Activated naive CD4-positive, alpha-beta T cell treated with anti-CD3 and anti-CD28 coated beads, Interleukin-2, amount 50 U/mL, for 72 hours (primary cell): Measurements from ENCODE around the gene BCR. TPM values are rescaled to one million over a fixed set of nuclear protein-coding genes. Genes with fewer than 3 reads are reported as not detected.
"Not testable (repeated sequence)": the region's sequence is repeated elsewhere in the genome, so short reads cannot be mapped to it uniquely, and the experiment has no call there.

Experiments
- ATAC-seq, 2 donors: fragments of 150-1000 bp; cut with Tn5 transposase; 2 replicates each; pipeline ENCODE4 v1.10.0; 2021; ENCODE audit warnings: mild to moderate bottlenecking in 2 of 2, moderate library complexity in 2 of 2
- DNase-seq, 2 donors: peaks; one replicate each; pipeline ENCODE4 v3.0.0; 2021 to 2022; ENCODE audit warnings: low spot score in 2 of 2
- H3K27ac Mint-ChIP-seq, 2 donors: one replicate each; pipeline ENCODE4 v1.8.0; 2022; ENCODE audit warnings: mild to moderate bottlenecking in 2 of 2, mixed read lengths in 2 of 2
- H3K36me3 Mint-ChIP-seq, 2 donors: one replicate each; pipeline ENCODE4 v1.8.0; 2022; ENCODE audit warnings: mixed read lengths in 2 of 2
- H3K9me3 Mint-ChIP-seq, 2 donors: one replicate each; pipeline ENCODE4 v1.8.0; 2022; ENCODE audit warnings: mixed read lengths in 2 of 2
- total RNA-seq, 2 donors: library from RNA; stranded (reverse); gene quantifications; one replicate each; pipeline ENCODE4 v1.2.3, GENCODE V29; 2022

The BCR gene
- total RNA-seq, 2 donors from 2014 or later: 44.9 to 63.7 TPM

DNA sequence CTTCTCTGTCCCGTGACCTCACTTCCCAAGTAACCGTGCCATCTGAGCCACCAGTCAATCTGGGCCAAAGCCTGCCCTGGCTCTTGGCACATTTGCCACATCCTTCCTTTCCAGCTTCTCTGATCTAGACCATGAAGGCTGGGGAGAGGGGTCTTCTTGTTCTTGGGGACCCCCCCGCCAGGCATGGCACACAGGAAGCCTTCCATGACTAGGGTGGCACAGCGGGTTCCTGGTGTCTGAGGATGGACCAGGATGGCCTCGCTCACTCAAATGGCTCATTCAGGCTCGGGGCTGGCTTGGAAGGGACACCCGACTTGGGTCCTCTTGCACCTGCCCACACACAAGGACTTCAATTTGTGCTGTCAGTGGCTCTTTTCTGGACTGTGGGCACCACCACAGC is 121.3 kb downstream of the BCR start:
- Mint-ChIP-seq H3K36me3 (no peaks in the 10 kb centered on the region), H3K27ac (peak overlapping the region in 1 of 2 donors; percentile 61), H3K9me3 (no peaks in the 10 kb centered on the region)
- ATAC-seq: no peak
- no peak for DNase-seq

DNA sequence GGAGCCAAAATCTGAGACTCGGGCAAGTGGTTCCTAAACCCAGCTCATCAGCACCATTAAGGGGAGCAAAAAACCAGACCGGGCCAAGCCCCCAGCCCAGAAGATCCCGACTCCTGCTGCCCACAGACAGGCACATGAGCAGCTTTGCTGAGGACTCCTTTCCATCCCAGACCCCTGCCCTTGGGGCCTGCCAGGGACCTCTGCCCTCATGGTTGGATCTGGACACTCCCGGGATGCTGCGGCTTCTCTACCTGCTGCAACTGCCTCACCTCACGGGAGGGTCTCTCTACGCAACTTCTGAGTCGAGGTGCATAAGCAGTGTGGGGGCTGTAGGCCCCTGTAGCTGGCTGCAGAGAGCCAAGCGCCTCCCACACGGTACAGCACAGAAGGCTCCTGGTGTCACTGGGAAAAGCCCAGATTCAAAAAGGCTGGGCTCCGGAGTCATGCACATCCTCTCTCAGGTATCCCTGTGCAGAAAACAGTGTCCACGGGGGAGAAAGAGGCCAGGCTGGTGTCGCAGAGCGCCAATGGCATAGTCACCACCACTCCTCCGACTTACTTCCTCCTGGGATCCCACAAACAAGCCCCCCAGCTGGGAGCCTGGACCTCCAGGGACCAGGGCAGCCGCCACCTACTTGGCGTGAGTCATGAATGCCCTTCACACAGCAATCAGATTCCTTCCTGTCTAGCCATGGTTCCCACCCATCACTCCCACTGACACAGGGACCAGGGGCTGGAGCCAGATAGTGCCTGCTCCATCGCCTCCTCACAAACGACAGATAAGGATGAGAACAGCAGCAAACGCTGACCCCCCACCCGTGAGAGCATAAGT is 122.1 kb downstream of the BCR start:
- Mint-ChIP-seq H3K27ac (no peak overlapping the region), H3K9me3 (no peaks in the 10 kb centered on the region), H3K36me3 (no peaks in the 10 kb centered on the region)
- ATAC-seq (no peak), DNase-seq (no peak)

DNA sequence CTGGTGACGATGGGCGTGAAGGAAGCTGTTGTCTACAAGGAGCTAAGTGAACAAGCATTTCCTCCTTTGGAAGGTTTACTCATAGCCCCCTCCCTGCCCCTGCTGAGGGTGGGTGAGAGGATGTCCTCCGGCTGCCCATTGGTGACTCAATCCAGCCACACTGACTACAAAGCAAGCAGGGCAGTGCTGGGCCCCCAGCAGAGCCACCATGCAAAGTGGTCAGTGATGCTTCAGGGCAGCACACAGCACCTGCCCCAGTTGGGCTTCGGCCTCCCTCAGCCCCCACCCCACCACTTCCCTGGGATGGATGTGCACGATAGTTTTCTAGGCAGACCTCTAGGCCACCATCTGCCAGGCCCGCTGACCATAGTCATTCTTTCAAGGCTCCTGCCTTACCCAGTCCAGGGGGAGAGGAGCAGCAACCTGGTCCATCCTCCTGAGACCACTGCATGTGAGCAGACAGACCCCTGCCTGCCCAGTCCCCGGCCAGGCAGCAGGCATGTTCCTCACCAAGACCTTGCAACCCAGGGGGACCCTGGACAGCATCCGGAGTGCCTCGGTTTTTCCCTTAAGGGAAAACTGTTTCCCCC is 125.1 kb downstream of the BCR start:
- DNase-seq (peak in 1 of 2 donors; percentile 47), ATAC-seq (peak in 1 of 2 donors; percentile 14)
- H3K36me3 Mint-ChIP-seq: no peaks in the 10 kb centered on the region
- H3K27ac Mint-ChIP-seq: peak overlapping the region in 1 of 2 donors; percentile 48
- no peaks in the 10 kb centered on the region for H3K9me3 Mint-ChIP-seq

DNA sequence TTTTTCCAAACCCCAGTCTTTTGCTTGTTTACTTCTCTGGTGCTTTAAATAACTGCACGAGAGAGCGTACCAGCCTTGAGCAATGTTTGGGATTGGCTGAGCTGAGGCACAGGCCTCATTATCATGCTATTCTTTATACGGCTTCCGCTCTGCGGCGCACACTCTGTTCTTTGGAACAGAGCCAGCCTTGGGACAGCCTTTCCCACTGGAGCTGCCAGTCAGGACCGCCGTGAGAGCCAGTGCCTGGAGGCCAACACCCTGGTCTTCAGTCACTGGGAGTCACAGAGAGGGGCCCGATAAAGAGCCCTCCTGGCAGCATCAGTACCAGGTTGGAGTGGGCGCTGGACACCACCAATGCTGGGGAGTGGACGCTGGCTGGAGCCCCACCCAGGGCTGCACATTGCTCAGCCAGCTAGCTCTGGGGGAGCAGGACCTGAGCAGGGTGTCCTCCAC is 125.6 kb downstream of the BCR start:
- Mint-ChIP-seq H3K36me3 (no peaks in the 10 kb centered on the region), H3K27ac (peak overlapping the region; percentile 36 to 48), H3K9me3 (no peaks in the 10 kb centered on the region)
- ATAC-seq (no peak), DNase-seq (peak in 1 of 2 donors; percentile 47)

DNA sequence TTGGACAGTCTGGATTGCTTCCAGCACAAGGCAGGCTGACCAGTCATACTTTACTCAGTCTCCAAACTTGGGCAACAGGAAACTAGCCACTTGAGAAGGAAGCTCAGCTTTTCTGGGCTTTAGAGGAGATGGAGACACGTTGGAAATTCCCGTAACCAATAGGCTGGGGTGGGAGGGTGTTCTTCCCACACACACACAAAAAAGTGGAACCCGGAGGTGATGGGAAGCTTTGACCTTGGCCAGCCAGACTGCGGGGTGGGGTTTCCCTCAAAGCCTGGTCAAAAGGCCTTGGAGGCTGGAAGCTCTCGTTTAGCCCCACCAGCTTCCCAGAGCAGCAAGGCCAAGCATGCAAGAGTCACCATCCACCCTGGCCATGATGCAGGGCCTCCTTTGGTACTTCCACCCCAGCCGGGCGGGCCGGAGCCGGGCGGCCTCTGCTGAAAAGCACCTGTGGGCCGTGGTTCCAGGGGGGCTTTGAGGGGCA is 126.2 kb downstream of the BCR start:
- DNase-seq (peak in 1 of 2 donors; percentile 43), ATAC-seq (no peak)
- Mint-ChIP-seq H3K27ac (peak overlapping the region in 1 of 2 donors; percentile 36), H3K9me3 (no peaks in the 10 kb centered on the region), H3K36me3 (no peaks in the 10 kb centered on the region)

DNA sequence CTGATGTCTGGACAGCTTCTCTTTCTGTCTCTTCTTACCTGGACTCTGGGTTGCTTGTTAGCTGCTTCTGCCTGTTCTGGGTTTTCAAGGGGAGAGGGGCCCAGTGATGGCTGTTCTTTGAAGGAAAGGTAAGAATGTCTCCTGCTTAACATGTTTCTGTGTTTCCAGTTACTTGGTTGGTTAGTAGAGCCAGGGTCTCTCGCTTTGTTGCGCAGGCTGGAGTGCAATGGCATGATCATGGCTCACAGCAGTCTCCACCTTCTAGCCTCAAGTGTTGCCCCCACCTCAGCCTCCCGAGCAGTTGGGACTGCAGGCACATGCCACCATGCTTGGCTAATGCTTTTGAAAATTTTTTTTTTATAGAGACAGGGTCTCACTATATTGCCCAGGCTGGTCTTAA is 126.6 kb downstream of the BCR start:
- ATAC-seq: no peak

DNA sequence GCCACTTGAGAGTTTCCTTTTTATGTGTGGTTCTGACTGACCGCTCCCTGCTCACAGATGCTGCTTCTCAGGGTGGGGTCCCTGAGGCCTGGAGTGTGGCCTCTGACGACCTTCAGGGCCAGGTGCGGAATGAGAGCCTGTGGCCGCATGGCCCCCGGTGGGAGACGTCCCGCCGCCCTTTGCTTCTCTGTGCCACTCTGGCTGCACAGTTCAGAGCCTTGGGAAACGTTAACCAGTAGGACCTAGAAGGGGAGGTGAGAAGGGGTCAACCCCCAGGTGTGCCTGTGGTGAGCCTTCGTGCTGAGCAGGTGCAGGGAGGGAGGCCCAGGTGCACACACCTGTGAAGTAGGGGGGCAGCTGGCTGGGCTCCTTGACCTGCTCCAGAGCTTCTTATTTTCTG is 127.2 kb downstream of the BCR start:
- not testable (repeated sequence) for H3K36me3 Mint-ChIP-seq

More for the DNA sequence above, 126.6 kb downstream of the BCR start:
- no peak for DNase-seq
- Mint-ChIP-seq H3K27ac (peak overlapping the region in 1 of 2 donors; percentile 74), H3K9me3 (no peaks in the 10 kb centered on the region), H3K36me3 (no peaks in the 10 kb centered on the region)

DNA sequence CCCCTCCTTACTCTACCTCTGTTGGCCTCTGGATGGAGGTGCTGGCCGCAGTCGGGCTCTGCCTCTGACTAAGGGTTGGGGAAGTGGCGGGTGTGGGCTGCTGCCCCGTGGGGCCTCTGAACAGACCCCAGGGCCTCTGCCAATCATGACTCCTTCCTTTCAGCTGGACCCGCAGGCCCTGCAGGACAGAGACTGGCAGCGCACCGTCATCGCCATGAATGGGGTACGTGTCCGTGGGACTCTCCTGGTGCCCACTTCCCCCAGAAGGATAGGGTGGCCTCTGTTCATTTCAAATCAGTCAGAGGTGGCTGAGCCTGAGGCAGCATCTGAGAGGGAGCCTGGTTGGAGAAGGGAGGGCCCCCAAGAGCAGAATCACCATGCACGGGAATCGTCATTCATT is 129.0 kb downstream of the BCR start:
- not testable (repeated sequence) for H3K9me3 Mint-ChIP-seq, DNase-seq, H3K27ac Mint-ChIP-seq, H3K36me3 Mint-ChIP-seq
- ATAC-seq: peak in 1 of 2 donors; percentile 18

More for the DNA sequence above, 127.2 kb downstream of the BCR start:
- not testable (repeated sequence) for H3K9me3 Mint-ChIP-seq, DNase-seq, ATAC-seq, H3K27ac Mint-ChIP-seq

DNA sequence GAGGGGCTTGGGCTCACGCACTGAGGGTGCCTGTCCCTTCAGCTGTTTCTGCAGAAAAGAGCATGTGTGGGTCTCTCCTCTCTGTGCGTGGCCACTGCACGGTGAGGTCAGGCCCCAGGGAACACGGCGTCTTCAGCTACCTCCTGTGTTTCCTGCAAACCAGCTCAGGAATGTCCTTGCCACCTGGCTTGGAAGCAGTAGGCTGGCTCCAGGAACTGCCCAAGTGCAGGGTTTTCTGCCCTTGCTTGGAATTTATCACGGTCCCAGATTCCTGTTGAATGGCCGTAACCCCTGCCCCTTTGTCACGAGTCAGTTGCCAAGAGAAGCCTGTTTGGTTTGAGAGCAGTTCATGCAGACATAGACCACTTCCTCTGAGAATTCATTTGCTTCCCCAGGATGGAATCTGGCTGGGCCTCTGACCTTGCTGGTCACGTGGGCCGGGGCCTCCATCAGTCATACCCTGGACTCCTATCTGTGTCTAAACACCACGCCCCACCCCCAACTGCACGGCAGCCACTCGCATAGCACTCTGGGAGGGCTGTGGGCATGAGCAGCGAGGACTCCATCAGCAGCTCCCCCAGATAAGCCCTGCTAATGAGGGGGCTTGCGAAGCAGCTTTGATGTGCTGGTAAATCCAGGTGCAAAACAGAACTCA is 130.3 kb downstream of the BCR start:
- not testable (repeated sequence) for H3K9me3 Mint-ChIP-seq, H3K27ac Mint-ChIP-seq, H3K36me3 Mint-ChIP-seq, DNase-seq, ATAC-seq

DNA sequence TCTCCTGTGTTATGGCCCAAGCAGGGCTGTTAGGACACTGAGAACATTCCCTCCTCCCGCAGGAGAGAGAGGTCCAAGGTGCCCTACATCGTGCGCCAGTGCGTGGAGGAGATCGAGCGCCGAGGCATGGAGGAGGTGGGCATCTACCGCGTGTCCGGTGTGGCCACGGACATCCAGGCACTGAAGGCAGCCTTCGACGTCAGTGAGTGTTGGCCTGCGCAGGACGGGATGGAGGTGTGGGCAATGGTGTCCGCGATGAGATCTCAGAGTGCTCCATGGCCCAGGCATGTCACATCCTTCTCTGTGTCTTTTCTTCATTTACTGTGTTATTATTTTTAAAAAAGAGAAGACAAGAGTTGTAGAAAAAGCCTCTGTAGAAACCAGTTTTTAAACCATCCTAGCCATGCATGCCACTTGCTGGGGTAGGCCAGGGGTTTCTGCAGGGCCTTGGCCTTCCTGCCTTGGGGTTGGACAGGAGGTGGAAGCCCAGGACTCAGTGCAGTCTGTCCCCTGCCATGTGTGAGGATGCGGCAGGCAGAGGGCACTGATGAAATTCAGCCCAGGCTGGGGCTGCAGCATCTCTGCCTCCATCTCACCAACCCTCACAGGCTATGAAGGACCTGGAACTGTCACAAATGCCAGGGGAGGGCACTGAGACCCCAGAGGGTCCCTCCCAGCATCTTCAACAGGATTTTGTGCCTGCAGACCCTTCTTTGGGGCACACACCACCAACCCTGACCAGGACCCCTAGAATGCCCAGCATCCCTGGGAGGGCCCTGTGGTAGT is 131.5 kb downstream of the BCR start:
- not testable (repeated sequence) for DNase-seq, H3K36me3 Mint-ChIP-seq, H3K9me3 Mint-ChIP-seq, ATAC-seq, H3K27ac Mint-ChIP-seq

DNA sequence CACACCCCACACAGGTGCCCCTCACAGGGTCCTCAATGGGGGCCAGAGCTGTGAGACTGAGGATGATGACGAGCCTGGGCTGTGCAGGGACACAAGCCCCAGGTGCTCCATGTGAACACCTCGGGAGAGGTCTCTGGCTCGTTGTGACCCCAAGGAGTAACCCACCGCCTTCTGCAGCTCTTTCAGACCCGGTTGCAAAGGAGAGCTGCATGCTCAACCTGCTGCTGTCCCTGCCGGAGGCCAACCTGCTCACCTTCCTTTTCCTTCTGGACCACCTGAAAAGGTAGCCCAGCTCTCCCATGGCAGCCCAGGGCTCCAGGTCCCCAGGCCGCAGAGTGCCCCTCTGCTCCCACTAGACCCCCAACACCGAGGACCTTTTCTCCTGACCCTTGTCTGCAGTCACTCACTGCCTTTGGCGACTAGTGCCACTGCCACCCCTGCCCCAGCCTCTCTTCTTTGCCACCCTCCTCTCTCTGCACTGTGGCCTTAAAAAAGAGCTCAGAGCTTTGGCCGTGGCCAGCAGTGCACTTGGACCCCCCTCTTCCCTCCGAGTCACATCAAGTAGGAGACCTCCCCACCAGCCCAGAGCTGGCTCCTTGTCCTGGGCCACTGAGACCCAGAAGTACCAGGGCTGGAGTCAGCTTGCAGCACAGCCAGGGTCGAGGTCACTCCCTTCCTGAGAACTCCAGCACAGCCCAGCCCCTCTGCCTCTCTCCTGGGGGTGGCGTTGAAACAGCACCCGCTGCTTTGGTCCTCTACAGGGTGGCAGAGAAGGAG is 133.7 kb downstream of the BCR start:
- DNase-seq (no peak), ATAC-seq (peak in 1 of 2 donors; percentile 13)
- no peaks in the 10 kb centered on the region for H3K9me3 Mint-ChIP-seq
- H3K36me3 Mint-ChIP-seq: no peaks in the 10 kb centered on the region
- H3K27ac Mint-ChIP-seq: peak overlapping the region; percentile 73 to 92

DNA sequence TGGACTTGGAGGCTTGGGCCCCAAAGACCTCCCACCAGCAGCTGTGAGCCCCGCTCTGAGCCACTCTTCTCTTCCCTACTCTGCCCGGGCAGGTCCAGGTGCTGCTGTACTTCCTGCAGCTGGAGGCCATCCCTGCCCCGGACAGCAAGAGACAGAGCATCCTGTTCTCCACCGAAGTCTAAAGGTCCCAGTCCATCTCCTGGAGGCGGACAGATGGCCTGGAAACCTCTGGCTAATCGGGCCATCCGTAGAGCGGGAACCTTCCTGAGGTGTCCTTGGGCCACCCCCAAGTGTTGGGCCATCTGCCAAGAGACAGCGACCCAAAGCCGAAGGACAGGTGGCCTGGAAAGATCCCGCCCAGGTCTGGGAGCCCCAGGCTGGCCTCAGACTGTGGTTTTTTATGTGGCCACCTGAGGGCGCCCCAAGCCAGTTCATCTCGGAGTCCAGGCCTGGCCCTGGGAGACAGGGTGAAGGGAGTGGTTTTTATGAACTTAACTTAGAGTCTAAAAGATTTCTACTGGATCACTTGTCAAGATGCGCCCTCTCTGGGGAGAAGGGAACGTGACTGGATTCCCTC is 135.1 kb downstream of the BCR start:
- ATAC-seq (peak; percentile 39 to 49), DNase-seq (peak in 1 of 2 donors; percentile 71)
- Mint-ChIP-seq H3K27ac (peak overlapping the region in 1 of 2 donors; percentile 77), H3K36me3 (no peaks in the 10 kb centered on the region), H3K9me3 (no peaks in the 10 kb centered on the region)

DNA sequence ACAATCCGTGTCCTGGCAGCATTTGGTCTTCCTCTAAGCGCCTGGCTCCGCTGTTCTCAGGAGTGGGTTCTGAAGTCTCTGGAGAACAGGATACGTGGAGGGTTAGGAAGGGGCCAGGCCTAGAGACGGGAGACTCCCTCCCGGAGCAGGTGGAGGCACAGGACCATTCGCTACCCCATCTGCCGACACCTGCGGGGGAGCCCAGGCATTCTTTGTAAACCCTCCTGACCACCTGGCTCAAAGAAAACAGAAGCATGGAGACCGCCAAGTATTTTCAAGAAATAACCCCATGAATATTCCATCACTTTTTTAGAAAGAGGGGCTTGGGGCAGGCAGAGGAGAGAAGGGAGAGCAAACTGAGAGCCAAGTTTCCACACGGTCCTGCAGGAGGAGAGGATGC is 136.3 kb downstream of the BCR start:
- ATAC-seq, H3K27ac Mint-ChIP-seq, H3K36me3 Mint-ChIP-seq: not testable (repeated sequence)

DNA sequence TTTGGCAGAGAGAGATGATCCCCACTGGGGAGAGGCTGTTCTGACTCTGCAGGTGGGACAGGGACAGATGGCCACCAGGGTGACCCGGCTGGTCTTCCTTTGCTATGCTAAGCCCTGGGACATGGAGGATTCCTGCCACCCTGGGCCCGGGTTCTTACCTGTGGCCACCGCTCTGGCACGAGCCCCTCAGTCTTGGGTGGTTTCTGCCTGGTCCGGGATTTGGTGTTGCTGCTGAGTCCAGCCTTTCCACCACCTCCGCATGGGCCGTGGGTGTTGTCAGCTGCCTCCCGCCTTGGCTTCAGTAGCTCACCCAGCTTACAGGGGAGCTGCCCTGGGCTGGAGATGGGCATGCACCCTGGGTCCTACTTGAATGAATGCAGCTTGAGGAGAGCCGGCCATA is 138.0 kb downstream of the BCR start:
- H3K36me3 Mint-ChIP-seq, DNase-seq, ATAC-seq, H3K9me3 Mint-ChIP-seq, H3K27ac Mint-ChIP-seq: not testable (repeated sequence)

More for the DNA sequence above, 136.3 kb downstream of the BCR start:
- H3K9me3 Mint-ChIP-seq, DNase-seq: not testable (repeated sequence)

DNA sequence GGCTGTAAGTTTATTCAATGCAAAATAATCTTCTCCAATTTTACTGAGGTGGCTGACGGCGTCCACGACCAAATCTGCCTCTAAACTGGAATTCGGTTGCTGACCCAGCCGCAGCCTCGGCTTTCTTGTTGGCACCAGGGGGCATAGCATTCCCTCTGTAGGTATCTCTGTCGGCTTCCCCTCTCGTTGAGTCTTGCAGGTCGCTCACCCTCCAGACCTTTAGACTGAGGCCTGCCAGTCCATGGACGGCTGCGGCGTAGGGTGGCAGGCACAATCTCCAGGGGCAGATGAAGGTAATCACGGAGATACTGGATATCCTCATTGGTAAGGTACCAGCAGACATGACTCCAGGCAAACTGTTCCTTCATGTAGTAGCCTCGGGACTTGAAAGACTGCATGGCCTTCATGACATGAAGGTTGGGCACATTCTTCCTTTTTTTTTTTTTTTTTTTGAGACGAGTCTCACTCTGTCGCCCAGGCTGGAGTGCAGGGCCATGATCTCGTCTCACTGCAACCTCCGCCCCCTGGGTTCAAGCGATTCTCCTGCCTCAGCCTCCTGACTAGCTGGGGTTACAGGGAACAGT is 142.3 kb downstream of the BCR start:
- not testable (repeated sequence) for DNase-seq, ATAC-seq, H3K27ac Mint-ChIP-seq, H3K36me3 Mint-ChIP-seq, H3K9me3 Mint-ChIP-seq
